Osteoblast (primary cell): Measurements from ENCODE around the gene NELL1. TPM values are rescaled to one million over a fixed set of nuclear protein-coding genes. Genes with fewer than 3 reads are reported as not detected.

Source experiments
- DNase-seq: peaks from one replicate; pipeline ENCODE4 v3.0.0; 2011; ENCODE audit warnings: low spot score, mixed read lengths; ENCODE audit not compliant: insufficient read length; ENCODE audit errors: missing footprints
- H2AFZ ChIP-seq: 2 replicates; pipeline ENCODE4 v1.6.0; 2011; ENCODE audit warnings: mild to moderate bottlenecking, low read length
- H3K27ac ChIP-seq: 2 replicates; pipeline ENCODE4 v1.5.1; 2011; ENCODE audit warnings: mild to moderate bottlenecking, low read depth, low read length, moderate library complexity
- H3K27me3 ChIP-seq: 2 replicates; pipeline ENCODE4 v1.6.0; 2012; ENCODE audit warnings: mild to moderate bottlenecking, control low read depth, inconsistent platforms, low read length, moderate library complexity; ENCODE audit not compliant: insufficient read depth
- H3K36me3 ChIP-seq: 2 replicates; pipeline ENCODE4 v1.5.1; 2011; ENCODE audit warnings: mild to moderate bottlenecking, low read length, control low read depth, moderate library complexity; ENCODE audit not compliant: insufficient read depth
- H3K4me1 ChIP-seq: 2 replicates; pipeline ENCODE4 v1.5.1; 2011; ENCODE audit warnings: mild to moderate bottlenecking, low read length, control low read depth, moderate library complexity; ENCODE audit not compliant: insufficient read depth
- H3K4me2 ChIP-seq: 2 replicates; pipeline ENCODE4 v1.6.0; 2011; ENCODE audit warnings: mild to moderate bottlenecking, low read length; ENCODE audit not compliant: insufficient read depth
- H3K4me3 ChIP-seq: fragments of 200-600 bp; sonication (generic); 3 replicates; pipeline ENCODE4 v1.5.1; 2012; ENCODE audit warnings: mild to moderate bottlenecking, low read length, inconsistent platforms; ENCODE audit not compliant: insufficient read depth
- H3K79me2 ChIP-seq: 2 replicates; pipeline ENCODE4 v1.6.0; 2012; ENCODE audit warnings: mild to moderate bottlenecking, low read length, control low read depth, inconsistent platforms; ENCODE audit not compliant: insufficient read depth
- H3K9me3 ChIP-seq: 2 replicates; pipeline ENCODE4 v1.5.1; 2011; ENCODE audit warnings: low read depth, low read length, control low read depth
- H4K20me1 ChIP-seq: 2 replicates; pipeline ENCODE4 v1.6.0; 2012; ENCODE audit warnings: mild to moderate bottlenecking, low read length, control low read depth; ENCODE audit not compliant: insufficient read depth
- total RNA-seq: library from RNA; depleted of rRNA; stranded (reverse); fragments of >200 nt; gene quantifications from 2 replicates; pipeline ENCODE4 v1.2.3, GENCODE V29; 2012
- TF ChIP-seq, protein P1 (sequence below): IDR thresholded peaks from 2 replicates; pipeline ENCODE4 v1.5.1; 2011; ENCODE audit warnings: mild to moderate bottlenecking, low read depth, low read length, moderate library complexity; ENCODE audit errors: extremely low read depth

Gene NELL1
- total RNA-seq, 1 donor: not detected

DNA sequence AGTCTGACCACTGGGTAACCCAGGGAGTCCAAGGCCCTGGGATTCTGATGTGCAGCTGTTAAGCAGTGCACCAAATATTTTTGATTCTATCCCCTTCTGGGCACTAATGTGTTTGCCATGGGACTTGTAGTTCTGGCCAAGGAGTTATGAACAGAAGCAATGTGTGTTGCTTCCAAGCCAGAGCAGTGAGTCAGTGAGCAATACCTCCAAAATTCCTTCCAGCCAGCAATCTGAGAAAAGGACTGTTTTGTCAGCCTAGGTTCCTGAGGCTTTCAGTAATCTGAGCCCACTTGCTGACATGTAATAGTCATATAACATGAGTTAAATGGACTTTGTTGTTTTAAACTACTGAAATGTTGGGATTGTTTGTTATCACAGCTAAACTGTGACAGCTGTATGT, 311.4 kb downstream of the NELL1 start:
- H3K4me3 ChIP-seq: no peak overlapping the region

DNA sequence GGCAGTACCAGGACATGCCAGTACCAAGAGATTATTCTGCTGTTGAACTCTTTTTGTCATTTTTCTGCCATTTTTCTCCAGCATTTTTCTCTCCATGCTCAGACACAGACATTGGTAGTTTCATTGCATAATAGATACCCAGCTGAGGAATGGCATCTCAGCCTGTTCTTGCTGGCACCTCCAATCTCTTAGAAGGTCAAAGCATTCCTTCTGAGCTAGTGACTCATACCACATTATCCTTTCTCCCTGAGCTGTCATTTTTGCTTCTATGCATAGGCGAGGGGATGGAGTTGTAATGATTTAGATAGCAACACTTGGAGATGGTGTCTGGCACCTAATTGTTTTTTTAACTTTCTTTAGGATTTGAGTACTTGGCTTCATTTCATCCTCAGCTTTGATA, 321.1 kb downstream of the NELL1 start:
- TF ChIP-seq, protein P1, sequence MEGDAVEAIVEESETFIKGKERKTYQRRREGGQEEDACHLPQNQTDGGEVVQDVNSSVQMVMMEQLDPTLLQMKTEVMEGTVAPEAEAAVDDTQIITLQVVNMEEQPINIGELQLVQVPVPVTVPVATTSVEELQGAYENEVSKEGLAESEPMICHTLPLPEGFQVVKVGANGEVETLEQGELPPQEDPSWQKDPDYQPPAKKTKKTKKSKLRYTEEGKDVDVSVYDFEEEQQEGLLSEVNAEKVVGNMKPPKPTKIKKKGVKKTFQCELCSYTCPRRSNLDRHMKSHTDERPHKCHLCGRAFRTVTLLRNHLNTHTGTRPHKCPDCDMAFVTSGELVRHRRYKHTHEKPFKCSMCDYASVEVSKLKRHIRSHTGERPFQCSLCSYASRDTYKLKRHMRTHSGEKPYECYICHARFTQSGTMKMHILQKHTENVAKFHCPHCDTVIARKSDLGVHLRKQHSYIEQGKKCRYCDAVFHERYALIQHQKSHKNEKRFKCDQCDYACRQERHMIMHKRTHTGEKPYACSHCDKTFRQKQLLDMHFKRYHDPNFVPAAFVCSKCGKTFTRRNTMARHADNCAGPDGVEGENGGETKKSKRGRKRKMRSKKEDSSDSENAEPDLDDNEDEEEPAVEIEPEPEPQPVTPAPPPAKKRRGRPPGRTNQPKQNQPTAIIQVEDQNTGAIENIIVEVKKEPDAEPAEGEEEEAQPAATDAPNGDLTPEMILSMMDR: no peak
- no peaks in the 10 kb centered on the region for H3K36me3 ChIP-seq
- H3K4me1 ChIP-seq: no peaks in the 10 kb centered on the region
- H2AFZ ChIP-seq: no peak overlapping the region
- no peak for DNase-seq
- no peaks in the 10 kb centered on the region for H3K79me2 ChIP-seq
- H3K27me3 ChIP-seq: no peaks in the 10 kb centered on the region
- no peaks in the 10 kb centered on the region for H4K20me1 ChIP-seq
- no peak overlapping the region for H3K27ac ChIP-seq
- H3K4me2 ChIP-seq: no peak overlapping the region
- no peak overlapping the region for H3K4me3 ChIP-seq
- H3K9me3 ChIP-seq: peaks cover 5% of the 10 kb centered on the region

More for the DNA sequence above, 311.4 kb downstream of the NELL1 start:
- DNase-seq: no peak
- Histone ChIP-seq H3K4me2 (no peak overlapping the region), H3K27me3 (no peaks in the 10 kb centered on the region), H3K9me3 (no peaks in the 10 kb centered on the region), H3K4me1 (no peaks in the 10 kb centered on the region), H2AFZ (no peak overlapping the region), H3K27ac (no peak overlapping the region), H3K79me2 (no peaks in the 10 kb centered on the region), H4K20me1 (no peaks in the 10 kb centered on the region), H3K36me3 (no peaks in the 10 kb centered on the region)
- TF ChIP-seq, protein P1: no peak

GRCh38 chr11:20991471-20991870, 322.1 kb downstream of the NELL1 start:
- Histone ChIP-seq H3K4me3 (no peak overlapping the region), H3K27me3 (no peaks in the 10 kb centered on the region), H3K79me2 (no peaks in the 10 kb centered on the region), H2AFZ (no peak overlapping the region), H4K20me1 (no peaks in the 10 kb centered on the region), H3K27ac (no peak overlapping the region), H3K9me3 (peaks cover 3% of the 10 kb centered on the region), H3K4me1 (no peaks in the 10 kb centered on the region), H3K36me3 (no peaks in the 10 kb centered on the region), H3K4me2 (no peak overlapping the region)
- DNase-seq: no peak
- TF ChIP-seq, protein P1: no peak

DNA sequence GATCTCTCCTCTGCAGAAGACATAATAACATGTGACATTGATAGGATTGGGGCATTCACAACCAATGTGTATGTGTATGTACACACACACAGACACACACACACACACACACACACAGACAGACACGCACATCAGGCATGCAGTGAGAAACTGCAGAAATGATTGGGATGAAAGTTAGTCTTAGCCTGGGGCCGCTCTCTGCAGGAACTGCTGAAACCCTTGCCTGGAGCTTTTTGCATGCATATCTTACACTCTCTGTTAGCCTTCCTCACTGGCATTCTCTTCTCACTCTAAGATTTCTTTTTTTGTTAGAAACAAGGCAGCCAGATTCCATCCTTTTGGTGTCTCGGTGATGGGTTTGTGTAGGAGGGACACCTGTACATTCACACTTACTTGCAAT, 337.9 kb downstream of the NELL1 start:
- TF ChIP-seq, protein P1: no peak
- Histone ChIP-seq H3K4me2 (no peak overlapping the region), H2AFZ (no peak overlapping the region), H3K4me3 (no peak overlapping the region), H3K27me3 (no peaks in the 10 kb centered on the region), H3K4me1 (no peaks in the 10 kb centered on the region), H3K79me2 (no peaks in the 10 kb centered on the region), H3K27ac (no peak overlapping the region), H4K20me1 (no peaks in the 10 kb centered on the region), H3K9me3 (peaks cover 9% of the 10 kb centered on the region), H3K36me3 (no peaks in the 10 kb centered on the region)
- DNase-seq: no peak
